Lung (tissue), 12 donors: ENCODE data around the gene TP53RK. TPM values are rescaled to one million over a fixed set of nuclear protein-coding genes. Genes with fewer than 3 reads are reported as not detected.

Experiments used
- ATAC-seq: fragments of 200-7000 bp; cut with Tn5 transposase; one replicate; pipeline ENCODE4 v1.9.1; 2020; ENCODE audit warnings: moderate number of reproducible peaks; ENCODE audit not compliant: insufficient read depth, low FRiP score
- DNase-seq, 3 donors: peaks; one replicate each; pipeline ENCODE4 v3.0.0-alpha.2; 2013 to 2017
- H3K27ac ChIP-seq, 2 donors: one replicate each; pipeline ENCODE4 v1.5.1; 2013; ENCODE audit warnings: mild to moderate bottlenecking in 2 of 2, moderate library complexity in 2 of 2, control low read depth in 1 of 2, inconsistent platforms in 1 of 2, low read depth in 1 of 2, low read length in 1 of 2
- H3K27me3 ChIP-seq, 3 donors: one replicate each; pipeline ENCODE4 v1.5.1; 2013; ENCODE audit warnings: low read length in 2 of 3; ENCODE audit not compliant: control insufficient read depth in 3 of 3, insufficient read depth in 3 of 3
- H3K36me3 ChIP-seq, 4 donors: one replicate each; pipeline ENCODE4 v1.5.1; 2013; ENCODE audit warnings: low read length in 4 of 4, mild to moderate bottlenecking in 1 of 4, moderate library complexity in 1 of 4; ENCODE audit not compliant: control insufficient read depth in 4 of 4, insufficient read depth in 4 of 4
- H3K4me1 ChIP-seq, 5 donors: one replicate each; pipeline ENCODE4 v1.5.1; 2013; ENCODE audit warnings: low read length in 5 of 5, mild to moderate bottlenecking in 2 of 5, moderate library complexity in 1 of 5; ENCODE audit not compliant: control insufficient read depth in 5 of 5, insufficient read depth in 5 of 5
- H3K4me3 ChIP-seq: one replicate; pipeline ENCODE4 v1.5.1; 2013; ENCODE audit warnings: mild to moderate bottlenecking, control low read depth, moderate library complexity
- H3K9ac ChIP-seq, 2 donors: one replicate each; pipeline ENCODE4 v1.5.1; 2013; ENCODE audit warnings: low read length in 2 of 2, control low read depth in 1 of 2; ENCODE audit not compliant: insufficient read depth in 1 of 2
- H3K9me3 ChIP-seq, 4 donors: one replicate each; pipeline ENCODE4 v1.5.1; 2013; ENCODE audit warnings: low read length in 3 of 4, mild to moderate bottlenecking in 1 of 4, moderate library complexity in 1 of 4; ENCODE audit not compliant: control insufficient read depth in 4 of 4, insufficient read depth in 3 of 4
- CTCF ChIP-seq: IDR thresholded peaks from 2 replicates; pipeline ENCODE4 v1.5.1; 2012; ENCODE audit warnings: mild to moderate bottlenecking; ENCODE audit errors: control extremely low read depth, extremely low read depth
- WGBS, 2 donors: extraction: QIAGEN DNeasy Blood & Tissue Kit; methylation state at CpG; one replicate each; pipeline ENCODE4 v1.1.7; 2013; 5-methylcytosine and 5-hydroxymethylcytosine counted together
- polyA plus RNA-seq, 2 donors: library from polyadenylated mRNA; stranded (reverse); fragments of 200-250 nt; gene quantifications; one replicate each; pipeline ENCODE4 v1.2.1, GENCODE V29; 2013
- total RNA-seq, 2 donors: library from RNA; depleted of rRNA in 1 of 2; stranded (reverse); fragments of >200 nt in 1 of 2; gene quantifications; one replicate each; pipeline ENCODE4 v1.2.1, GENCODE V29; 2014 to 2021
- donor health status: control.
- donor health status: control.
- donor health status: Bipolar disorder and iron deficiency.
- donor health status: healthy.
- donor health status: DM: yes; HTN: yes; CAD: no.

TP53RK gene
- total and polyA plus RNA-seq, 4 donors, result 11.6 to 15.7 (median 12.5) TPM

DNA sequence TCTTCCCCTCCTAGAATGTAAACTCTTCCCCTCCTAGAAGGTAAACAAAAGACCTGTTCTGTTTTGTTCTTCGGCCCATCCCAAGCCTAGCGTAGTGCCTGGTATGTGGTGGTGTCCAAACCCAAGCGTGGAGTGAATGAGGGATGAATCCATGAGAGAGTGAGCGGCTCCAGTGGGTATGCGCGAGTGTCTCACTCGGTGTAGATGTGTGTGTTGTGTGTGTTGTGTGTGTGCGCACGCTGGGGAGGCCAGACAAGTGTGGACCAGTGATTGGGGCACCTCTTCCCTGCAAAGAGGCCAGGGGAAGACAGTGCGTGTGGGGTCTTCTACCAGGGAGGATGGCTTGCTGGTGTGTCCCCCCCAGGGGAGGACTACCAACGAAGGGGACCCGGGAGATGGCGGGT, 19.8 kb upstream of the TP53RK start:
- ATAC-seq, result no peak
- no peak overlapping the region for H3K4me3 ChIP-seq

DNA sequence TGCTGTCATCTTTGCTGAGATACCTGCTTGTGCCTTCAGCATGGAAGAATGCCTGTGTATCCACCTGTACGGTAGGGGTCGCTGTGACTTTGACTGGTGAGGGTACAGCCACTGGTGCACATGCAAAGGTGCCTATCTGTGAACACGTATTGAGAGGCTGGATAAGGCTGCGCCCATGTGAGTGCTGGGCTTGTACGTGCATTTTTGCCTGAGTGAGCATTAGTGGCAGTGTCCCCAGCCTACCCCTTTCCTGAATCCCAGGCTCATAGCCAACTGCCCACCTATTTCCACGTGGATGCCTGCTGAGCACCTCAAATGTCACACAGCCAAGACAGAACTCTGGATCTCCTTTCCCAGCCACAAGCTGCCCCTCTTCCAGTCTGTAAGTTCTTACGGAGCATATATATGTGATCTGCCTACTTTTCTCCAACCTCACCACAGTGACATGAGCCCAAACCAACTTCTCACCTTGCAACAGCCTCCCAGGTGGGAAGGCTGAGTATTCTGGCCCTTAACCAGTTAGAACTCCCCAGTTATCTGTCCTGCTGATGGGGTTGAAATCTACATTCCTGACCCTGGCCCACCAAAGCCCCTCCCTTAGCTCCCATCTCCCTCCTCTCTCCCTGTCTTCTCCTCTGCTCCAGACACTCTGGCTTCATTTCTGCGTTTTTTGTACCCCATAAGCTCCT, 19.1 kb upstream of the TP53RK start:
- H3K4me1 ChIP-seq, result peaks cover 0 to 19% (median 8%) of the 10 kb centered on the region in 5 donors
- no peak overlapping the region for H3K4me3 ChIP-seq
- TF ChIP-seq CTCF, result no peak
- ATAC-seq (no peak), DNase-seq (peak in 1 of 3 donors; percentile 17)
- H3K9me3 ChIP-seq, result peaks cover 0 to 3% (median 0%) of the 10 kb centered on the region in 4 donors
- WGBS, 2 donors, result 72 to 76% methylated on average over 8 of the region's 8 CpGs
- no peak overlapping the region for H3K27ac ChIP-seq
- H3K36me3 ChIP-seq, result peaks cover 0 to 7% (median under 1%) of the 10 kb centered on the region in 4 donors
- H3K27me3 ChIP-seq, result no peaks in the 10 kb centered on the region
- H3K9ac ChIP-seq, result no peak overlapping the region

More for the DNA sequence above, 19.8 kb upstream of the TP53RK start:
- peak overlapping the region; percentile 8 to 44 for H3K9ac ChIP-seq
- 59 to 62% methylated on average over 13 of the region's 13 CpGs for WGBS, 2 donors
- H3K9me3 ChIP-seq, result peaks cover 0 to 3% (median 0%) of the 10 kb centered on the region in 4 donors
- TF ChIP-seq CTCF, result no peak
- DNase-seq, result no peak
- H3K4me1 ChIP-seq, result peaks cover 0 to 19% (median 8%) of the 10 kb centered on the region in 5 donors
- H3K27me3 ChIP-seq, result no peaks in the 10 kb centered on the region
- H3K27ac ChIP-seq, result peak overlapping the region in 1 of 2 donors; percentile 75
- H3K36me3 ChIP-seq, result peaks cover 0 to 7% (median under 1%) of the 10 kb centered on the region in 4 donors

DNA sequence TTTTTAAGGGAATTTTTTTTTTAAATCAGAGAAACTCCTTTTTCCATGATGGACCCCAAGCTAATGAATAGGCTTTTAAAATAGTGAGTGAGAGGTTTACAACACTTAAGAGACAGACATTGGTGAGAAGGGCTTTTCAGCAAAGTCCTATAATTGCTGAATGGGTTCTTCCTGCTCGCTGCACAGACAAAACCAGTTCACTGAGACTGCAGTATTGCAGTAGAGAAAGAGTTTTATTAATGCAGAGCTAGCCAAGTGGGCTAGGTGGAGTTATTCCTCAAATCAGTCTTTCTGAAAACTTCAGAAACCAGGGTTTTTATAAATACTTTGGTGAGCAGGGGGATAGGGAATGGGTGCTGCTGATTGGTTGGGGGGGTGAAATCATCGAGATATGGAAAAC, 17.0 kb upstream of the TP53RK start:
- Histone ChIP-seq H3K9me3 (peaks cover 0 to 3% (median 0%) of the 10 kb centered on the region in 4 donors), H3K27ac (no peak overlapping the region), H3K4me1 (peaks cover 0 to 15% (median 3%) of the 10 kb centered on the region in 5 donors), H3K9ac (no peak overlapping the region), H3K36me3 (peaks cover 0 to 5% (median 0%) of the 10 kb centered on the region in 4 donors), H3K27me3 (no peaks in the 10 kb centered on the region), H3K4me3 (no peak overlapping the region)
- TF ChIP-seq CTCF, result no peak
- no peak for DNase-seq
- 95 to 98% methylated on average over 2 of the region's 2 CpGs for WGBS, 2 donors
- ATAC-seq, result no peak

DNA sequence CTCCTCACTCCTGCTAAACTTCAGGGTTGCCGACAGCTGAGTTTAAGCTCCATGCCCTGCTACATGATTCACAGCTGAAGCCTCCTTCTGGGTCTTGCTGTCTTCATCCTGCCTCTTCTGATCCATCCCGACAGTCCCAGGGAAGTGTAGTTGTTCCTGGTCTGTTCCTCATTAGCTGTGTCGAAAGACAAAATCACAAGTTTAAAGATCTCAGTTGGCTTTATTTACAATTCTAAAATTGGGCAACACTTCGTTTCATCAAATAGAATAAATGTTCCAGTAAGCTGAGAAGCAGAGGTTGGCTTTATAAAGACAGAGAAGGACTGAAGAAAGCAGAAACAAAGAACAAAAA, 16.1 kb upstream of the TP53RK start:
- Histone ChIP-seq H3K9me3 (peaks cover 0 to 3% (median 0%) of the 10 kb centered on the region in 4 donors), H3K27ac (no peak overlapping the region), H3K9ac (no peak overlapping the region), H3K4me1 (peaks cover 0 to 12% (median 3%) of the 10 kb centered on the region in 5 donors), H3K27me3 (no peaks in the 10 kb centered on the region), H3K4me3 (no peak overlapping the region), H3K36me3 (peaks cover 0 to 3% (median 0%) of the 10 kb centered on the region in 4 donors)
- no peak for ATAC-seq
- 59 to 68% methylated on average over 4 of the region's 4 CpGs for WGBS, 2 donors
- DNase-seq, result no peak
- no peak for TF ChIP-seq CTCF
